Measurements from ENCODE around the gene SKAP2. TPM values are rescaled to one million over a fixed set of nuclear protein-coding genes. Genes with fewer than 3 reads are reported as not detected.

Gene SKAP2
- total and polyA plus RNA-seq, 2 donors (not counting 3 experiments of a cell fraction or from before 2014, with no cell fraction given), result 4.0 to 27.6 TPM

DNA sequence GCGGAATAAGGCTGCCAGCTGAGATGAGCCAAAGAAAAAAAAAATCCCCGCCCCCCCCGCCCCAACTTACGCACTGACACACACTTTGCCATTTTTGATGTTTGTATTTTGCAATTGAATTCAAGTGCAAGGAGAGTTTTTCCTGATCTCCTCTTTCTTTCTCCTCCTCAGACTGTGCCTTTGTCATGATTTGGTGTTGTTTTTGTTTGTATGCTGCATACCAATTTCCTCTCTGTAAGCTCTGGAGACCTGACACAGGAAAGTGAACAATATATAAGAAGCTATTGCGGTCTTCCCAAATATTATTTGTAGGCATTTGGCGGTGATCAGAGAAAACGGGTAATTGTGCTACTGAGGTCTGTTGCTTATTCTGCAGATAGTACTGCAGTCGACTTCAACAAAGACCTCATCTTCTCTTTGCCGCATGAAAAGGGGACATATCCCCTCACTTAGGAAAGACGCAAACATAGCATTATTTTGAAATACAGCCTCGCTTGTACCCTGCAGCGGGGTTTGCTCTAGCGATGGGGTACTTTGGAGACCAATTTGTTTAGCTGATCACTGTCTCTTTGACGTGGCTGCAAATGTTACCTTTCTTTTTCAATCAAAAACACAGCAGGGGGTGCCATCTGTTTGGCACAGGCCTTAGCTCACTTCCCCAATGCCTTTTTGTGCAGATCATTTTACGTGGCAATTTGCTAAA, 206.6 kb downstream of the SKAP2 start:
- intact Hi-C loops (cut with micrococcal nuclease) (no loop called here), dilution Hi-C loops (cut with MboI; ENCODE audit: extremely low pct_ligation_motif_present, low sequenced_read_pairs) (no loop called here)
- no peak for DNase-seq (ENCODE audit: low read depth, low spot score)
- Histone ChIP-seq H3K9me3 (replicated peaks; ENCODE audit: control insufficient read depth, insufficient read depth, low read length) (no peaks in the 10 kb centered on the region), H3K36me3 (ENCODE audit: control insufficient read depth in 2 of 2, extremely low read depth in 1 of 2, insufficient read depth in 2 of 2, low read length in 2 of 2) (no peaks in the 10 kb centered on the region), H3K4me3 (replicated peaks in 1 of 3; ENCODE audit: insufficient read depth in 1 of 3, low read depth in 1 of 3, low read length in 3 of 3) (no peak overlapping the region), H3K9ac (replicated peaks; ENCODE audit: extremely low read depth, insufficient read depth, low read length) (no peak overlapping the region), H3K4me2 (ENCODE audit: insufficient read depth, low read length) (no peak overlapping the region), H3K27me3 (ENCODE audit: control insufficient read depth in 2 of 2, insufficient read depth in 2 of 2, low read length in 2 of 2) (no peaks in the 10 kb centered on the region), H2AFZ (ENCODE audit: low read depth, low read length) (no peak overlapping the region), H3K9me1 (replicated peaks; ENCODE audit: control insufficient read depth, extremely low read depth, insufficient read depth, low read length) (no peaks in the 10 kb centered on the region), H3K27ac (ENCODE audit: insufficient read depth, low read depth, low read length) (no peak overlapping the region), H3K79me2 (ENCODE audit: control insufficient read depth, insufficient read depth, low read length) (no peaks in the 10 kb centered on the region), H3K4me1 (ENCODE audit: control insufficient read depth, extremely low read depth, insufficient read depth, low read length) (peaks cover 10% of the 10 kb centered on the region), H4K20me1 (replicated peaks; ENCODE audit: control insufficient read depth, extremely low read depth, insufficient read depth, low read length) (no peaks in the 10 kb centered on the region)
- no TSS peak for BruUV-seq (replicated peaks)
- ChIA-PET CTCF (interaction anchor here (2.7 to 5.2 kb wide), 2 partner anchors 10 to 288 kb away, joined by 12 to 31 read pairs; no protein-coding TSS in a partner anchor), POLR2A (interaction anchor here (0.6 kb wide), 1 partner anchor 281 kb away, joined by 4 read pairs; no protein-coding TSS in a partner anchor)
- TF ChIP-seq FOS (IDR thresholded peaks at IDR 0.05; ENCODE audit: borderline replicate concordance, insufficient read depth, low read length), result no peak
- no peak for TF ChIP-seq POLR2AphosphoS5 (IDR thresholded peaks at IDR 0.05; ENCODE audit: insufficient read depth, low read depth, low read length)
- TF ChIP-seq, protein P1, sequence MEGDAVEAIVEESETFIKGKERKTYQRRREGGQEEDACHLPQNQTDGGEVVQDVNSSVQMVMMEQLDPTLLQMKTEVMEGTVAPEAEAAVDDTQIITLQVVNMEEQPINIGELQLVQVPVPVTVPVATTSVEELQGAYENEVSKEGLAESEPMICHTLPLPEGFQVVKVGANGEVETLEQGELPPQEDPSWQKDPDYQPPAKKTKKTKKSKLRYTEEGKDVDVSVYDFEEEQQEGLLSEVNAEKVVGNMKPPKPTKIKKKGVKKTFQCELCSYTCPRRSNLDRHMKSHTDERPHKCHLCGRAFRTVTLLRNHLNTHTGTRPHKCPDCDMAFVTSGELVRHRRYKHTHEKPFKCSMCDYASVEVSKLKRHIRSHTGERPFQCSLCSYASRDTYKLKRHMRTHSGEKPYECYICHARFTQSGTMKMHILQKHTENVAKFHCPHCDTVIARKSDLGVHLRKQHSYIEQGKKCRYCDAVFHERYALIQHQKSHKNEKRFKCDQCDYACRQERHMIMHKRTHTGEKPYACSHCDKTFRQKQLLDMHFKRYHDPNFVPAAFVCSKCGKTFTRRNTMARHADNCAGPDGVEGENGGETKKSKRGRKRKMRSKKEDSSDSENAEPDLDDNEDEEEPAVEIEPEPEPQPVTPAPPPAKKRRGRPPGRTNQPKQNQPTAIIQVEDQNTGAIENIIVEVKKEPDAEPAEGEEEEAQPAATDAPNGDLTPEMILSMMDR (IDR thresholded peaks at IDR 0.05; ENCODE audit: extremely low read depth in 1 of 2, insufficient read depth in 1 of 2, low read depth in 1 of 2, low read length in 2 of 2), result no peak
- TF ChIP-seq EZH2 (IDR thresholded peaks at IDR 0.05; ENCODE audit: borderline replicate concordance, low read depth, low read length, severe bottlenecking), result no peak
- TF ChIP-seq JUN (IDR thresholded peaks at IDR 0.05; ENCODE audit: borderline replicate concordance, insufficient read depth, insufficient read length, low read depth), result no peak
- TF ChIP-seq MYC (IDR thresholded peaks at IDR 0.05; ENCODE audit: low read depth, low read length), result no peak
- TF ChIP-seq GATA2 (IDR thresholded peaks at IDR 0.05; ENCODE audit: insufficient read depth, insufficient read length, low read depth, low read length), result no peak
- TF ChIP-seq, protein P2, sequence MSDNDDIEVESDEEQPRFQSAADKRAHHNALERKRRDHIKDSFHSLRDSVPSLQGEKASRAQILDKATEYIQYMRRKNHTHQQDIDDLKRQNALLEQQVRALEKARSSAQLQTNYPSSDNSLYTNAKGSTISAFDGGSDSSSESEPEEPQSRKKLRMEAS (IDR thresholded peaks at IDR 0.05; ENCODE audit: insufficient read depth, insufficient read length), result no peak
- no peak for TF ChIP-seq POLR2A (IDR thresholded peaks at IDR 0.05; ENCODE audit: low read depth, low read length)
- no peak for FAIRE-seq
